H7 (cell line): ENCODE data around the gene CCS. TPM values are rescaled to one million over a fixed set of nuclear protein-coding genes. Genes with fewer than 3 reads are reported as not detected.
"Not testable (repeated sequence)": the region's sequence is repeated elsewhere in the genome, so short reads cannot be mapped to it uniquely, and the experiment has no call there.

Source experiments
- DNase-seq: peaks from one replicate; pipeline ENCODE4 v3.0.0; 2012
- H3K27me3 ChIP-seq: 2 replicates; pipeline ENCODE4 v1.6.0; 2011; ENCODE audit warnings: mild to moderate bottlenecking, low read length; ENCODE audit not compliant: control insufficient read depth, insufficient read depth
- H3K36me3 ChIP-seq: replicated peaks from 2 replicates; pipeline ENCODE4 v1.5.1; 2011; ENCODE audit warnings: low read length; ENCODE audit not compliant: control insufficient read depth, insufficient read depth
- H3K4me3 ChIP-seq: 2 replicates; pipeline ENCODE4 v1.5.1; 2011; ENCODE audit warnings: low read depth, mild to moderate bottlenecking, control low read depth, low read length, moderate library complexity; ENCODE audit not compliant: insufficient read depth
- total RNA-seq: library from RNA; depleted of rRNA; stranded (reverse); fragments of >200 nt; shearing (Covaris generic); gene quantifications from 2 replicates; pipeline ENCODE4 v1.2.3, GENCODE V29; 2014

Gene CCS
- total RNA-seq, 1 experiment from 2014 or later, result 47.6 TPM

- Histone ChIP-seq H3K36me3 (no peaks in the 10 kb centered on the region; the same call in 1 of the 2 replicates), H3K4me3 (no peak within 1 kb of the TSS), H3K27me3 (no peaks in the 10 kb centered on the region)
- peak; percentile 63 for DNase-seq
Measured at GRCh38 chr11:66568124-66568916, 24.7 kb upstream of the CCS start, which contains the start of gene CTSF. CTSF (minus strand) TSS chr11:66568606; CDS start chr11:66568486, 120 bp downstream.

- no peaks in the 10 kb centered on the region; the same call in 1 of the 2 replicates for H3K36me3 ChIP-seq
- no peaks in the 10 kb centered on the region for H3K27me3 ChIP-seq
- DNase-seq, result peak; percentile 39
- H3K4me3 ChIP-seq, result no peak overlapping the region
Measured at GRCh38 chr11:66569076-66569475, 23.9 kb upstream of the CCS start.

- H3K36me3 ChIP-seq, result no peaks in the 10 kb centered on the region; the same call in 1 of the 2 replicates
- H3K27me3 ChIP-seq, result no peaks in the 10 kb centered on the region
- H3K4me3 ChIP-seq, result no peak overlapping the region
- DNase-seq, result peak; percentile 73
Measured at GRCh38 chr11:66570079-66570849, 22.7 kb upstream of the CCS start.

GRCh38 chr11:66570850-66571180 is 22.2 kb upstream of the CCS start:
- no peaks in the 10 kb centered on the region; the same call in 1 of the 2 replicates for H3K36me3 ChIP-seq
- no peak for DNase-seq
- no peaks in the 10 kb centered on the region for H3K27me3 ChIP-seq
- no peak overlapping the region for H3K4me3 ChIP-seq

- H3K36me3 ChIP-seq, result no peaks in the 10 kb centered on the region
- H3K4me3 ChIP-seq, result no peak overlapping the region
- H3K27me3 ChIP-seq, result no peaks in the 10 kb centered on the region
- DNase-seq, result peak; percentile 92
Measured at GRCh38 chr11:66579017-66579606, 13.9 kb upstream of the CCS start.

- no peaks in the 10 kb centered on the region for H3K36me3 ChIP-seq
Measured at GRCh38 chr11:66580803-66581202, 12.2 kb upstream of the CCS start.

GRCh38 chr11:66581261-66581660 is 11.7 kb upstream of the CCS start:
- Histone ChIP-seq H3K4me3 (no peak overlapping the region), H3K27me3 (no peaks in the 10 kb centered on the region), H3K36me3 (no peaks in the 10 kb centered on the region)
- no peak for DNase-seq

More at GRCh38 chr11:66580803-66581202, 12.2 kb upstream of the CCS start:
- Histone ChIP-seq H3K27me3 (no peaks in the 10 kb centered on the region), H3K4me3 (no peak overlapping the region)
- DNase-seq, result no peak

- not testable (repeated sequence) for H3K4me3 ChIP-seq, H3K36me3 ChIP-seq, H3K27me3 ChIP-seq, DNase-seq
Measured at GRCh38 chr11:66582565-66583147, 10.3 kb upstream of the CCS start.

- not testable (repeated sequence) for DNase-seq, H3K36me3 ChIP-seq, H3K27me3 ChIP-seq, H3K4me3 ChIP-seq
Measured at GRCh38 chr11:66585447-66585846, 7.5 kb upstream of the CCS start.

GRCh38 chr11:66586136-66586535 is 6.8 kb upstream of the CCS start:
- no peaks in the 10 kb centered on the region for H3K27me3 ChIP-seq
- no peak for DNase-seq
- no peak overlapping the region for H3K4me3 ChIP-seq
- H3K36me3 ChIP-seq, result no peaks in the 10 kb centered on the region

- not testable (repeated sequence) for H3K4me3 ChIP-seq, H3K27me3 ChIP-seq, DNase-seq, H3K36me3 ChIP-seq
Measured at GRCh38 chr11:66589315-66589714, 3.7 kb upstream of the CCS start.

- Histone ChIP-seq H3K36me3 (no peaks in the 10 kb centered on the region), H3K27me3 (no peaks in the 10 kb centered on the region), H3K4me3 (no peak overlapping the region)
- peak; percentile 12 for DNase-seq
Measured at GRCh38 chr11:66589996-66590675, 2.8 kb upstream of the CCS start.

- no peaks in the 10 kb centered on the region for H3K27me3 ChIP-seq
- no peak overlapping the region for H3K4me3 ChIP-seq
- DNase-seq, result peak; percentile 12
- no peaks in the 10 kb centered on the region for H3K36me3 ChIP-seq
Measured at GRCh38 chr11:66591175-66591574, 1.8 kb upstream of the CCS start.

- Histone ChIP-seq H3K27me3 (no peaks in the 10 kb centered on the region), H3K36me3 (peaks cover 2% of the 10 kb centered on the region; the same call in 1 of the 2 replicates), H3K4me3 (peak overlapping the region; percentile 57)
- DNase-seq, result no peak
Measured at GRCh38 chr11:66593303-66593635, 284 bp downstream of the CCS start.
